ENCODE results near the gene ACOT12. TPM values are rescaled to one million over a fixed set of nuclear protein-coding genes. Genes with fewer than 3 reads are reported as not detected.

The ACOT12 gene
- total and polyA plus RNA-seq, 2 of the 13 experiments (the other 11 are each of a cell fraction or from before 2014, with no cell fraction given) = not detected

GRCh38 chr5:81371354-81371876 lies 22.5 kb downstream of the ACOT12 start (continued):
- TF ChIP-seq ARID4A (CRISPR knock-in tag; IDR thresholded peaks at IDR 0.05; ENCODE audit: borderline replicate concordance) (no peak; the same call in 1 of the 2 replicates), NFE2 (CRISPR knock-in tag; IDR thresholded peaks at IDR 0.05) (no peak), ATF7 (IDR thresholded peaks at IDR 0.05) (no peak), ATF7 (CRISPR knock-in tag; IDR thresholded peaks at IDR 0.05) (no peak; the same call in 1 of the 2 replicates), ZNF841 (CRISPR knock-in tag; IDR thresholded peaks at IDR 0.05; ENCODE audit: borderline replicate concordance) (no peak), LCORL (IDR thresholded peaks at IDR 0.05) (no peak), LCORL (CRISPR knock-in tag; IDR thresholded peaks at IDR 0.05) (peak; percentile 89), SRY (CRISPR knock-in tag; IDR thresholded peaks at IDR 0.05) (no peak), RARG (CRISPR knock-in tag; IDR thresholded peaks at IDR 0.05; ENCODE audit: low read depth) (no peak), DZIP1 (CRISPR knock-in tag; IDR thresholded peaks at IDR 0.05) (no peak), RAD21 (CRISPR knock-in tag; IDR thresholded peaks at IDR 0.05) (no peak), ZSCAN5A (CRISPR knock-in tag; IDR thresholded peaks at IDR 0.05; ENCODE audit: borderline replicate concordance) (no peak), ZNF232 (CRISPR knock-in tag; IDR thresholded peaks at IDR 0.05; ENCODE audit: borderline replicate concordance) (no peak), NR2F1 (CRISPR knock-in tag; IDR thresholded peaks at IDR 0.05) (no peak), SIX1 (CRISPR knock-in tag; IDR thresholded peaks at IDR 0.05; ENCODE audit: borderline replicate concordance) (peak; percentile 67; the same call in 1 of the 2 replicates), GFI1 (CRISPR knock-in tag; IDR thresholded peaks at IDR 0.05; ENCODE audit: borderline replicate concordance) (peak; percentile 88), ZNF713 (CRISPR knock-in tag; IDR thresholded peaks at IDR 0.05) (no peak), ELF1 (CRISPR knock-in tag; IDR thresholded peaks at IDR 0.05) (no peak)
- TF ChIP-seq, protein P1, sequence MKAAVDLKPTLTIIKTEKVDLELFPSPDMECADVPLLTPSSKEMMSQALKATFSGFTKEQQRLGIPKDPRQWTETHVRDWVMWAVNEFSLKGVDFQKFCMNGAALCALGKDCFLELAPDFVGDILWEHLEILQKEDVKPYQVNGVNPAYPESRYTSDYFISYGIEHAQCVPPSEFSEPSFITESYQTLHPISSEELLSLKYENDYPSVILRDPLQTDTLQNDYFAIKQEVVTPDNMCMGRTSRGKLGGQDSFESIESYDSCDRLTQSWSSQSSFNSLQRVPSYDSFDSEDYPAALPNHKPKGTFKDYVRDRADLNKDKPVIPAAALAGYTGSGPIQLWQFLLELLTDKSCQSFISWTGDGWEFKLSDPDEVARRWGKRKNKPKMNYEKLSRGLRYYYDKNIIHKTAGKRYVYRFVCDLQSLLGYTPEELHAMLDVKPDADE (CRISPR knock-in tag; IDR thresholded peaks at IDR 0.05) = no peak
- TF ChIP-seq, protein P2, sequence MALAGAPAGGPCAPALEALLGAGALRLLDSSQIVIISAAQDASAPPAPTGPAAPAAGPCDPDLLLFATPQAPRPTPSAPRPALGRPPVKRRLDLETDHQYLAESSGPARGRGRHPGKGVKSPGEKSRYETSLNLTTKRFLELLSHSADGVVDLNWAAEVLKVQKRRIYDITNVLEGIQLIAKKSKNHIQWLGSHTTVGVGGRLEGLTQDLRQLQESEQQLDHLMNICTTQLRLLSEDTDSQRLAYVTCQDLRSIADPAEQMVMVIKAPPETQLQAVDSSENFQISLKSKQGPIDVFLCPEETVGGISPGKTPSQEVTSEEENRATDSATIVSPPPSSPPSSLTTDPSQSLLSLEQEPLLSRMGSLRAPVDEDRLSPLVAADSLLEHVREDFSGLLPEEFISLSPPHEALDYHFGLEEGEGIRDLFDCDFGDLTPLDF (CRISPR knock-in tag; IDR thresholded peaks at IDR 0.05) = no peak
